GM12878 (cell line): ENCODE data around the gene SMYD5. TPM values are rescaled to one million over a fixed set of nuclear protein-coding genes. Genes with fewer than 3 reads are reported as not detected.

Experiments
- BRCA1 ChIP-seq: IDR thresholded peaks from 2 replicates; pipeline ENCODE4 v1.6.1; 2011; ENCODE audit warnings: low read depth, low read length, improper control_type of control experiment
- CBX5 ChIP-seq: sonication (generic); IDR thresholded peaks from 2 replicates; pipeline ENCODE4 v1.6.1; 2016; ENCODE audit warnings: low read depth, moderate library complexity, mild to moderate bottlenecking, inconsistent platforms
- CREB1 ChIP-seq: IDR thresholded peaks from 2 replicates; pipeline ENCODE4 v1.6.1; 2012; ENCODE audit warnings: low read depth, mild to moderate bottlenecking, inconsistent platforms
- ESRRA ChIP-seq: IDR thresholded peaks from 2 replicates; pipeline ENCODE4 v1.6.1; 2012; ENCODE audit warnings: mild to moderate bottlenecking, low read length, improper control_type of control experiment
- HDGF ChIP-seq: fragments of 450-650 bp; IDR thresholded peaks from 2 replicates; pipeline ENCODE4 v1.6.1; 2016; ENCODE audit warnings: antibody characterized with exemption
- KLF5 ChIP-seq: fragments of 450-650 bp; IDR thresholded peaks from 2 replicates; pipeline ENCODE4 v1.6.1; 2014; ENCODE audit warnings: mild to moderate bottlenecking; ENCODE audit not compliant: partially characterized antibody
- MEF2A ChIP-seq: IDR thresholded peaks from 2 replicates; pipeline ENCODE4 v1.6.1; 2011; ENCODE audit warnings: low read depth, mild to moderate bottlenecking, low read length, moderate library complexity; ENCODE audit not compliant: insufficient read depth
- MYB ChIP-seq: fragments of 150-350 bp; IDR thresholded peaks from 2 replicates; pipeline ENCODE4 v1.6.1; 2014; ENCODE audit warnings: mild to moderate bottlenecking, low read depth, low read length, borderline replicate concordance
- NBN ChIP-seq: fragments of 450-650 bp; IDR thresholded peaks from 2 replicates; pipeline ENCODE4 v1.6.1; 2016
- PAX8 ChIP-seq: fragments of 450-650 bp; IDR thresholded peaks from 2 replicates; pipeline ENCODE4 v1.6.1; 2017; ENCODE audit warnings: mild to moderate bottlenecking, moderate library complexity
- PML ChIP-seq: IDR thresholded peaks from 2 replicates; pipeline ENCODE4 v1.6.1; 2012; ENCODE audit warnings: low read length, inconsistent platforms
- RCOR1 ChIP-seq: conservative IDR thresholded peaks from 2 replicates; pipeline ENCODE4 v1.6.1; 2012; ENCODE audit warnings: low read depth, low read length, improper control_type of control experiment
- RELA ChIP-seq: fragments of 450-650 bp; IDR thresholded peaks from 2 replicates; pipeline ENCODE4 v1.8.0; 2014; ENCODE audit warnings: borderline replicate concordance; ENCODE audit not compliant: partially characterized antibody
- RUNX3 ChIP-seq: IDR thresholded peaks from 2 replicates; pipeline ENCODE4 v1.6.1; 2012; ENCODE audit warnings: low read length, inconsistent platforms
- TARDBP ChIP-seq: IDR thresholded peaks from 2 replicates; pipeline ENCODE4 v1.6.1; 2016; ENCODE audit warnings: borderline replicate concordance
- TCF7 ChIP-seq: IDR thresholded peaks from 2 replicates; pipeline ENCODE4 v1.6.1; 2014; ENCODE audit warnings: antibody characterized with exemption, borderline replicate concordance
- ZNF622 ChIP-seq: fragments of 450-650 bp; IDR thresholded peaks from 2 replicates; pipeline ENCODE4 v1.6.1; 2017; ENCODE audit warnings: mild to moderate bottlenecking, inconsistent platforms
- polyA plus RNA-seq, 11 experiments: library from polyadenylated mRNA; depleted of rRNA in 4 of 11; unstranded in 6 of 11; stranded (reverse) in 5 of 11; fragments of >200 nt; fragmentation: Nextera tagmentation in 4 of 11; fragmentation: Illumina TruSeq in 1 of 11; extraction: Ambion mirVana in 4 of 11; extraction: Trizol in 1 of 11; gene quantifications; 1 replicate in 1 of 11; 2 replicates in 10 of 11; pipeline versions ENCODE4 v1.2.1 to v1.2.3, GENCODE V29; 2011 to 2016; ENCODE audit warnings: inconsistent platforms in 2 of 11, missing spikeins in 2 of 11, low read depth in 1 of 11
- total RNA-seq, 4 experiments: library from RNA; depleted of rRNA in 3 of 4; stranded (reverse); fragments of >200 nt in 3 of 4; fragmentation: Illumina TruSeq in 1 of 4; extraction: Trizol in 1 of 4; gene quantifications; 2 replicates each; pipeline versions ENCODE4 v1.2.1 to v1.2.3, GENCODE V29; 2013 to 2021
- TF ChIP-seq, protein P1 (sequence below): IDR thresholded peaks from 2 replicates; pipeline ENCODE4 v1.6.1; 2011; ENCODE audit warnings: mild to moderate bottlenecking, low read depth, low read length, moderate library complexity; ENCODE audit not compliant: insufficient replicate concordance
- TF ChIP-seq, protein P2 (sequence below): fragments of 150-350 bp; IDR thresholded peaks from 2 replicates; pipeline ENCODE4 v1.6.1; 2014; ENCODE audit warnings: mild to moderate bottlenecking, low read depth, low read length
- TF ChIP-seq, protein P3 (sequence below): fragments of 450-650 bp; formaldehyde crosslinking; IDR thresholded peaks from 2 replicates; pipeline ENCODE4 v1.5.0; 2022; ENCODE audit warnings: mild to moderate bottlenecking, missing genetic modification characterization
- TF ChIP-seq, protein P4 (sequence below): fragments of 450-650 bp; IDR thresholded peaks from 2 replicates; pipeline ENCODE4 v1.6.1; 2017; ENCODE audit warnings: mild to moderate bottlenecking, moderate library complexity

Gene SMYD5
- total and polyA plus RNA-seq, 10 of the 15 experiments (the other 5 are each of a cell fraction or from before 2014, with no cell fraction given) = 6.1 to 35.3 (median 26.4) TPM

DNA sequence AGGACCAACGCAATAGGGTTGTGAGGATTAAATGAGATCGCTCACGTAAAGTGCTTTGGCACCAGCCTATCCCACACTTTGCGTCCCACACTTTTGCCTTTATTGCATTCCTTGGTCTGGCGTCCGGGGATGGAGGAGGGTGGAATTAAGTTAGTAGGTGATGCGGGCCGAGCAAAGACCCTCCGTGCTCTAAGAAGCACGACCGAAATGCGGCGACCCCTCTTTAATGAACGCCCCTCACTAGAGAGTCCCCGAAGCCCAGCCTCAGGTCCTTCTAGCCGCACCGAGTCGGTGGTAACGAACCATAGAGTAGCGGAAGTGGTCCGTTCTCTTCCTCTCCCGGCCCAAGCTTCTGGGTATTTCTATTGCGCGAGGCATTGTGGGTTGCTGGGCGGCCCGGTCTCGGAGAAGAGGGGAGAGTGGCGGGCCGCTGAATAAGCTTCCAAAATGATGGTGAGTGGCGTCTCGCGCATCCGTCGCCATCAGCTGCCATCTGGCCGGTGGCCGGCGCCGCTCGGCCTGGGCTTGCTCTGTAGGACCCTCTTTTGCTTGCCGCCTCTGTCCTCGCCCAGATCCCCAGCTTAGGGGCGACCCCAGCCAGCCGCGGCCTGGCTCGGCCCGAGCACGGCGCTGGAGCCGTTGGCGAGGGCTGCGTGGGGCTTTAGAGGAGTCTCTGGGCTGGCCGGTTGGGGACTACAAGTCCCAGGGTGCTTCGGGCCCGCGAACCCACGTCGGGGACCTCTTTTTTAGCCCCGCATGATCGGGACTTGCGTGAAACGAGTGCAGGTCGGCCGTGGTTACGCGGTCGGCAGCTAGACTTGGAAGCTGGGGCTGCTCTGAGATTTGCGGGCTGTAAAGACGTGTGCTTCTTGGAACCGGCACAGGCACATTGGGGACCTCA, 20.1 kb downstream of the SMYD5 start, which contains the start of gene CCT7 (continued):
- TF ChIP-seq CBX5 (peak; percentile 80; the same call in 1 of the 2 replicates), ZNF622 (no peak), NBN (peak; percentile 92), PAX8 (no peak), BRCA1 (no peak), HDGF (no peak), MEF2A (0 out of 2 replicates have a peak, but pooled peaks have one; percentile 7), PML (peak; percentile 99), MYB (no peak), TCF7 (no peak), CREB1 (peak; percentile 59; the same call in 1 of the 2 replicates), RCOR1 (no peak), KLF5 (peak; percentile 85), RUNX3 (peak; percentile 85), ESRRA (no peak), RELA (peak; percentile 61), TARDBP (0 out of 2 replicates have a peak, but pooled peaks have one; percentile 41)
- TF ChIP-seq, protein P1, sequence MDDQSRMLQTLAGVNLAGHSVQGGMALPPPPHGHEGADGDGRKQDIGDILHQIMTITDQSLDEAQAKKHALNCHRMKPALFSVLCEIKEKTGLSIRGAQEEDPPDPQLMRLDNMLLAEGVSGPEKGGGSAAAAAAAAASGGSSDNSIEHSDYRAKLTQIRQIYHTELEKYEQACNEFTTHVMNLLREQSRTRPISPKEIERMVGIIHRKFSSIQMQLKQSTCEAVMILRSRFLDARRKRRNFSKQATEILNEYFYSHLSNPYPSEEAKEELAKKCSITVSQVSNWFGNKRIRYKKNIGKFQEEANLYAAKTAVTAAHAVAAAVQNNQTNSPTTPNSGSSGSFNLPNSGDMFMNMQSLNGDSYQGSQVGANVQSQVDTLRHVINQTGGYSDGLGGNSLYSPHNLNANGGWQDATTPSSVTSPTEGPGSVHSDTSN = no peak
- TF ChIP-seq, protein P2, sequence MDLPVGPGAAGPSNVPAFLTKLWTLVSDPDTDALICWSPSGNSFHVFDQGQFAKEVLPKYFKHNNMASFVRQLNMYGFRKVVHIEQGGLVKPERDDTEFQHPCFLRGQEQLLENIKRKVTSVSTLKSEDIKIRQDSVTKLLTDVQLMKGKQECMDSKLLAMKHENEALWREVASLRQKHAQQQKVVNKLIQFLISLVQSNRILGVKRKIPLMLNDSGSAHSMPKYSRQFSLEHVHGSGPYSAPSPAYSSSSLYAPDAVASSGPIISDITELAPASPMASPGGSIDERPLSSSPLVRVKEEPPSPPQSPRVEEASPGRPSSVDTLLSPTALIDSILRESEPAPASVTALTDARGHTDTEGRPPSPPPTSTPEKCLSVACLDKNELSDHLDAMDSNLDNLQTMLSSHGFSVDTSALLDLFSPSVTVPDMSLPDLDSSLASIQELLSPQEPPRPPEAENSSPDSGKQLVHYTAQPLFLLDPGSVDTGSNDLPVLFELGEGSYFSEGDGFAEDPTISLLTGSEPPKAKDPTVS = peak; percentile 83
- TF ChIP-seq, protein P3, sequence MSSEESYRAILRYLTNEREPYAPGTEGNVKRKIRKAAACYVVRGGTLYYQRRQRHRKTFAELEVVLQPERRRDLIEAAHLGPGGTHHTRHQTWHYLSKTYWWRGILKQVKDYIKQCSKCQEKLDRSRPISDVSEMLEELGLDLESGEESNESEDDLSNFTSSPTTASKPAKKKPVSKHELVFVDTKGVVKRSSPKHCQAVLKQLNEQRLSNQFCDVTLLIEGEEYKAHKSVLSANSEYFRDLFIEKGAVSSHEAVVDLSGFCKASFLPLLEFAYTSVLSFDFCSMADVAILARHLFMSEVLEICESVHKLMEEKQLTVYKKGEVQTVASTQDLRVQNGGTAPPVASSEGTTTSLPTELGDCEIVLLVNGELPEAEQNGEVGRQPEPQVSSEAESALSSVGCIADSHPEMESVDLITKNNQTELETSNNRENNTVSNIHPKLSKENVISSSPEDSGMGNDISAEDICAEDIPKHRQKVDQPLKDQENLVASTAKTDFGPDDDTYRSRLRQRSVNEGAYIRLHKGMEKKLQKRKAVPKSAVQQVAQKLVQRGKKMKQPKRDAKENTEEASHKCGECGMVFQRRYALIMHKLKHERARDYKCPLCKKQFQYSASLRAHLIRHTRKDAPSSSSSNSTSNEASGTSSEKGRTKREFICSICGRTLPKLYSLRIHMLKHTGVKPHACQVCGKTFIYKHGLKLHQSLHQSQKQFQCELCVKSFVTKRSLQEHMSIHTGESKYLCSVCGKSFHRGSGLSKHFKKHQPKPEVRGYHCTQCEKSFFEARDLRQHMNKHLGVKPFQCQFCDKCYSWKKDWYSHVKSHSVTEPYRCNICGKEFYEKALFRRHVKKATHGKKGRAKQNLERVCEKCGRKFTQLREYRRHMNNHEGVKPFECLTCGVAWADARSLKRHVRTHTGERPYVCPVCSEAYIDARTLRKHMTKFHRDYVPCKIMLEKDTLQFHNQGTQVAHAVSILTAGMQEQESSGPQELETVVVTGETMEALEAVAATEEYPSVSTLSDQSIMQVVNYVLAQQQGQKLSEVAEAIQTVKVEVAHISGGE (CRISPR knock-in tag) = peak; percentile 85
- TF ChIP-seq, protein P4, sequence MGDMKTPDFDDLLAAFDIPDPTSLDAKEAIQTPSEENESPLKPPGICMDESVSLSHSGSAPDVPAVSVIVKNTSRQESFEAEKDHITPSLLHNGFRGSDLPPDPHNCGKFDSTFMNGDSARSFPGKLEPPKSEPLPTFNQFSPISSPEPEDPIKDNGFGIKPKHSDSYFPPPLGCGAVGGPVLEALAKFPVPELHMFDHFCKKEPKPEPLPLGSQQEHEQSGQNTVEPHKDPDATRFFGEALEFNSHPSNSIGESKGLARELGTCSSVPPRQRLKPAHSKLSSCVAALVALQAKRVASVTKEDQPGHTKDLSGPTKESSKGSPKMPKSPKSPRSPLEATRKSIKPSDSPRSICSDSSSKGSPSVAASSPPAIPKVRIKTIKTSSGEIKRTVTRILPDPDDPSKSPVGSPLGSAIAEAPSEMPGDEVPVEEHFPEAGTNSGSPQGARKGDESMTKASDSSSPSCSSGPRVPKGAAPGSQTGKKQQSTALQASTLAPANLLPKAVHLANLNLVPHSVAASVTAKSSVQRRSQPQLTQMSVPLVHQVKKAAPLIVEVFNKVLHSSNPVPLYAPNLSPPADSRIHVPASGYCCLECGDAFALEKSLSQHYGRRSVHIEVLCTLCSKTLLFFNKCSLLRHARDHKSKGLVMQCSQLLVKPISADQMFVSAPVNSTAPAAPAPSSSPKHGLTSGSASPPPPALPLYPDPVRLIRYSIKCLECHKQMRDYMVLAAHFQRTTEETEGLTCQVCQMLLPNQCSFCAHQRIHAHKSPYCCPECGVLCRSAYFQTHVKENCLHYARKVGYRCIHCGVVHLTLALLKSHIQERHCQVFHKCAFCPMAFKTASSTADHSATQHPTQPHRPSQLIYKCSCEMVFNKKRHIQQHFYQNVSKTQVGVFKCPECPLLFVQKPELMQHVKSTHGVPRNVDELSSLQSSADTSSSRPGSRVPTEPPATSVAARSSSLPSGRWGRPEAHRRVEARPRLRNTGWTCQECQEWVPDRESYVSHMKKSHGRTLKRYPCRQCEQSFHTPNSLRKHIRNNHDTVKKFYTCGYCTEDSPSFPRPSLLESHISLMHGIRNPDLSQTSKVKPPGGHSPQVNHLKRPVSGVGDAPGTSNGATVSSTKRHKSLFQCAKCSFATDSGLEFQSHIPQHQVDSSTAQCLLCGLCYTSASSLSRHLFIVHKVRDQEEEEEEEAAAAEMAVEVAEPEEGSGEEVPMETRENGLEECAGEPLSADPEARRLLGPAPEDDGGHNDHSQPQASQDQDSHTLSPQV = no peak
